Measurements from ENCODE around the gene APEX2. TPM values are rescaled to one million over a fixed set of nuclear protein-coding genes. Genes with fewer than 3 reads are reported as not detected.

The APEX2 gene
- total RNA-seq, 1 donor from 2014 or later, result 8.4 TPM

GRCh38 chrX:55056820-55057674 is 56.9 kb downstream of the APEX2 start:
- intact Hi-C loops (cut with micrococcal nuclease), result loop anchor here (10.0 kb wide), 1 partner anchor 162 kb away; no protein-coding TSS in a partner anchor
- Histone ChIP-seq H3K4me1 (no peaks in the 10 kb centered on the region), H3K36me3 (no peaks in the 10 kb centered on the region), H3K27ac (replicated peaks) (no peak overlapping the region), H3K9me3 (replicated peaks) (no peaks in the 10 kb centered on the region), H3K4me3 (peak overlapping the region; percentile 36), H3K27me3 (ENCODE audit: low read depth) (no peaks in the 10 kb centered on the region)
- no peak for DNase-seq
- TF ChIP-seq CTCF (IDR thresholded peaks at IDR 0.05; ENCODE audit: borderline replicate concordance), result no peak

- no peaks in the 10 kb centered on the region for H3K4me1 ChIP-seq
- DNase-seq, result no peak
- no peak overlapping the region for H3K27ac ChIP-seq (replicated peaks)
- no peaks in the 10 kb centered on the region for H3K27me3 ChIP-seq (ENCODE audit: low read depth)
- H3K9me3 ChIP-seq (replicated peaks), result no peaks in the 10 kb centered on the region
- no peaks in the 10 kb centered on the region for H3K36me3 ChIP-seq
- peak; percentile 79 for TF ChIP-seq CTCF (IDR thresholded peaks at IDR 0.05; ENCODE audit: borderline replicate concordance)
- peak overlapping the region; percentile 36 for H3K4me3 ChIP-seq
- intact Hi-C loops (cut with micrococcal nuclease), result loop anchor here (10.0 kb wide), 1 partner anchor 163 kb away; no protein-coding TSS in a partner anchor
Measured at GRCh38 chrX:55057675-55058249, 57.6 kb downstream of the APEX2 start.

Other genes with a start within 250 kb of the APEX2 start
- not detected for gene ITIH6, start 202.1 kb upstream of the APEX2 start, total RNA-seq
- gene MAGED2, start 192.6 kb upstream of the APEX2 start, total RNA-seq, result 81.3 TPM
- 1.9 TPM for gene TRO, start 79.5 kb upstream of the APEX2 start, total RNA-seq
- gene PFKFB1, start 6.2 kb upstream of the APEX2 start, total RNA-seq, result 0.19 TPM
- 0.38 TPM for gene ALAS2, start 30.6 kb downstream of the APEX2 start, total RNA-seq
- gene PAGE2B, start 74.7 kb downstream of the APEX2 start, total RNA-seq, result not detected
- gene PAGE2, start 88.7 kb downstream of the APEX2 start, total RNA-seq, result not detected
- not detected for gene PAGE5, start 220.0 kb downstream of the APEX2 start, total RNA-seq